ENCODE results near the gene ANKS1A. TPM values are rescaled to one million over a fixed set of nuclear protein-coding genes. Genes with fewer than 3 reads are reported as not detected.

The ANKS1A gene
- total RNA-seq, 1 experiment from 2014 or later: 26.5 TPM

DNA sequence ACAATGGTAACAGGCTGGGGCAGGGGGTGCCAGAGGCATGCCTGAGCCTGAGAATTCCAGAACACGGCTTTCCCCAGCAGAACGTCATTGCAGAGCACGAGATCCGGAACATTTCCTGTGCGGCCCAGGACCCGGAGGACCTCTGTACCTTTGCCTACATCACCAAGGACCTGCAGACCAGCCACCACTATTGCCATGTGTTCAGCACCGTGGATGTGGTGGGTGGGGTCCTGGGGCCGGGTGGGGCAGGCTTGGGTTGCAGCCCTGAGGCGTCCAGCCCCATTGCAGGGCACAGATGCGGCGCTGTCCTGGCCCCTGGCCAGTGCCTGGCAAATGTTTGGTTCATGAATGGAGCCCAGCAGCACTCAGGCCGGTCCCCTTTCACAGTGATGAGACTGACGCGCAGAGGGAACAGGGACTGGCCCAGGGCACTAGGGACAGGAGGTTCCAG lies 195.0 kb downstream of the ANKS1A start:
- Histone ChIP-seq H3K23ac (ENCODE audit: insufficient read length, low read depth, low read length) (no peak overlapping the region), H3K4ac (ENCODE audit: low read depth, low read length) (no peak overlapping the region), H4K8ac (replicated peaks; ENCODE audit: insufficient read length, low read depth, low read length) (no peak overlapping the region), H3K4me1 (ENCODE audit: insufficient read depth, low read length) (no peaks in the 10 kb centered on the region), H3K9me3 (ENCODE audit: control insufficient read depth, low read depth, low read length) (no peaks in the 10 kb centered on the region), H2BK120ac (ENCODE audit: low read depth, low read length, poor library complexity, severe bottlenecking) (no peak overlapping the region), H3K18ac (ENCODE audit: insufficient read length, low read depth, low read length) (no peak overlapping the region), H2BK15ac (ENCODE audit: low read depth, low read length) (no peak overlapping the region), H3K79me2 (ENCODE audit: insufficient read depth, low read length) (no peaks in the 10 kb centered on the region), H3K27ac (ENCODE audit: insufficient read length, low read depth, low read length) (no peak overlapping the region), H2BK20ac (ENCODE audit: low read depth, low read length, poor library complexity, severe bottlenecking) (no peak overlapping the region), H2BK5ac (ENCODE audit: insufficient read length, low read length) (no peak overlapping the region), H2AFZ (ENCODE audit: low read length) (no peak overlapping the region), H3K9ac (ENCODE audit: extremely low read depth, insufficient read length, low read length) (no peak overlapping the region), H3K23me2 (ENCODE audit: insufficient read length, low read depth, low read length, poor library complexity, severe bottlenecking) (no peaks in the 10 kb centered on the region), H2BK12ac (ENCODE audit: insufficient read length, low read depth, low read length) (no peak overlapping the region), H3K56ac (ENCODE audit: insufficient read length, low read depth, low read length) (no peak overlapping the region), H4K20me1 (ENCODE audit: control insufficient read depth, insufficient read depth, insufficient read length) (no peaks in the 10 kb centered on the region), H4K5ac (ENCODE audit: insufficient read length, low read depth, low read length) (no peak overlapping the region), H4K91ac (ENCODE audit: insufficient read length, low read depth, low read length) (no peak overlapping the region), H2AK5ac (ENCODE audit: insufficient read length, low read length) (no peak overlapping the region), H3K27me3 (ENCODE audit: insufficient read depth, low read length) (no peaks in the 10 kb centered on the region), H3K79me1 (ENCODE audit: insufficient read depth, low read depth, low read length, poor library complexity, severe bottlenecking) (no peaks in the 10 kb centered on the region), H3T11ph (ENCODE audit: low read length) (no peak overlapping the region), H3K14ac (ENCODE audit: insufficient read depth, low read length) (no peak overlapping the region), H3K4me2 (ENCODE audit: insufficient read depth, insufficient read length, low read length) (no peak overlapping the region)
- peaks cover 21 to 74% (median 67%) of the 10 kb centered on the region in 3 experiments; a peak in 6 of 7 replicates for H3K36me3 Mint-ChIP-seq (ENCODE audit: insufficient read depth in 1 of 3, low read depth in 3 of 3)
- peak overlapping the region in 1 of 3 experiments; percentile 18; a peak in 1 of 7 replicates for H3K27ac Mint-ChIP-seq
- peaks cover 14 to 17% of the 10 kb centered on the region in 2 experiments for H3K4me1 Mint-ChIP-seq
- TF ChIP-seq CTCF (conservative IDR thresholded peaks at IDR 0.05): no peak
- no peaks in the 10 kb centered on the region; a peak in 1 of 5 replicates for H3K9me3 Mint-ChIP-seq
- DNase-seq: no peak
- no CpG with 5 or more reads among the region's 14 CpGs for WGBS (ENCODE audit: extremely low coverage, insufficient read length, low lambda C conversion rate)
- H3K4me3 Mint-ChIP-seq: no peak overlapping the region
- no peaks in the 10 kb centered on the region for H3K27me3 Mint-ChIP-seq (ENCODE audit: low read depth)

All from H9 (cell line).